HepG2 (cell line): ENCODE data around the gene BCL6. TPM values are rescaled to one million over a fixed set of nuclear protein-coding genes. Genes with fewer than 3 reads are reported as not detected.

Experiments
- BATF2 ChIP-seq: sonication (generic); formaldehyde crosslinking; IDR thresholded peaks from 2 replicates; pipeline ENCODE4 v1.8.0; 2022; ENCODE audit warnings: mild to moderate bottlenecking, missing genetic modification reagents, moderate library complexity
- GATAD2A ChIP-seq: IDR thresholded peaks from 2 replicates; pipeline ENCODE4 v1.6.1; 2016
- GPN1 ChIP-seq: sonication (generic); formaldehyde crosslinking; IDR thresholded peaks from 2 replicates; pipeline ENCODE4 v1.5.1; 2020; ENCODE audit warnings: missing genetic modification reagents, borderline replicate concordance
- KDM2A ChIP-seq: sonication (generic); formaldehyde crosslinking; IDR thresholded peaks from 2 replicates; pipeline ENCODE4 v1.4.0; 2020; ENCODE audit warnings: low read depth, missing genetic modification reagents, borderline replicate concordance
- KIAA2018 ChIP-seq: sonication (generic); formaldehyde crosslinking; IDR thresholded peaks from 2 replicates; pipeline ENCODE4 v1.5.0; 2020; ENCODE audit warnings: mild to moderate bottlenecking, missing genetic modification reagents, borderline replicate concordance
- PAXIP1 ChIP-seq: sonication (generic); formaldehyde crosslinking; conservative IDR thresholded peaks from 2 replicates; pipeline ENCODE4 v1.4.0; 2020; ENCODE audit warnings: mild to moderate bottlenecking, missing genetic modification reagents, moderate library complexity
- RBM39 ChIP-seq: fragments of 200-400 bp; formaldehyde crosslinking; IDR thresholded peaks from one replicate; pipeline ENCODE4 v1.6.1; 2018; ENCODE audit warnings: antibody characterized with exemption, mild to moderate bottlenecking, low read depth, low read length; ENCODE audit not compliant: poor library complexity, severe bottlenecking
- SOX6 ChIP-seq, 2 experiments: fragments of 450-650 bp in 1 of 2; sonication (generic) in 1 of 2; formaldehyde crosslinking in 1 of 2; IDR thresholded peaks; 2 replicates each; pipeline versions ENCODE4 v1.4.0 to v1.6.1; 2017 to 2020; ENCODE audit warnings: antibody characterized with exemption in 1 of 2, mild to moderate bottlenecking in 1 of 2, missing genetic modification reagents in 1 of 2
- SRSF1 ChIP-seq: fragments of 200-400 bp; formaldehyde crosslinking; optimal IDR thresholded peaks from 2 replicates; pipeline ENCODE3; 2017; ENCODE audit warnings: mild to moderate bottlenecking, low read depth, low read length, moderate library complexity
- SRY ChIP-seq: sonication (generic); formaldehyde crosslinking; IDR thresholded peaks from 2 replicates; pipeline ENCODE4 v1.8.0; 2022; ENCODE audit warnings: mild to moderate bottlenecking, missing genetic modification reagents
- XRCC5 ChIP-seq: fragments of 200-400 bp; formaldehyde crosslinking; optimal IDR thresholded peaks from 2 replicates; pipeline ENCODE3; 2017; ENCODE audit warnings: mild to moderate bottlenecking, low read length
- YY1 ChIP-seq: IDR thresholded peaks from 2 replicates; pipeline ENCODE4 v1.6.1; 2011; ENCODE audit warnings: low read length, low read depth, moderate library complexity, mild to moderate bottlenecking; ENCODE audit not compliant: insufficient read depth, insufficient replicate concordance
- ZNF230 ChIP-seq: sonication (generic); formaldehyde crosslinking; IDR thresholded peaks from 2 replicates; pipeline ENCODE4 v1.4.0; 2020; ENCODE audit warnings: mild to moderate bottlenecking, missing genetic modification reagents
- ZNF34 ChIP-seq: sonication (generic); formaldehyde crosslinking; IDR thresholded peaks from 2 replicates; pipeline ENCODE4 v1.4.0; 2020; ENCODE audit warnings: mild to moderate bottlenecking, missing genetic modification reagents, borderline replicate concordance
- ZNF614 ChIP-seq: IDR thresholded peaks from 2 replicates; pipeline ENCODE4 v1.6.1; 2018; ENCODE audit warnings: missing biosample characterization, missing genetic modification reagents, inconsistent platforms, borderline replicate concordance
- polyA plus RNA-seq, 8 experiments: library from polyadenylated mRNA; depleted of rRNA in 3 of 8; stranded (reverse) in 7 of 8; unstranded in 1 of 8; fragments of >200 nt; fragmentation: Illumina TruSeq in 4 of 8; extraction: Trizol in 4 of 8; gene quantifications; 2 replicates each; pipeline versions ENCODE4 v1.2.1 to v1.2.3, GENCODE V29; 2011 to 2016; ENCODE audit warnings: low read depth in 4 of 8, missing spikeins in 1 of 8, mixed read lengths in 1 of 8; ENCODE audit not compliant: insufficient read depth in 1 of 8
- total RNA-seq, 5 experiments: library from RNA; depleted of rRNA; stranded (reverse); fragments of >200 nt; fragmentation: Illumina TruSeq; extraction: Trizol; gene quantifications; 2 replicates each; pipeline ENCODE4 v1.2.3, GENCODE V29; 2016; ENCODE audit warnings: low read depth in 1 of 5

The BCL6 gene
- total and polyA plus RNA-seq, 2 of the 13 experiments (the other 11 are each of a cell fraction or from before 2014, with no cell fraction given) = 21.2 to 53.7 TPM

- TF ChIP-seq PAXIP1 (CRISPR knock-in tag) = 0 out of 2 replicates have a peak, but pooled peaks have one; percentile 14
- TF ChIP-seq ZNF614 = no peak
- TF ChIP-seq SRSF1 = peak; percentile 42
- no peak for TF ChIP-seq KIAA2018 (CRISPR knock-in tag)
- no peak for TF ChIP-seq ZNF34 (CRISPR knock-in tag)
- TF ChIP-seq KDM2A (CRISPR knock-in tag) = peak; percentile 86; the same call in 1 of the 2 replicates
- 0 out of 2 replicates have a peak, but pooled peaks have one; percentile 16 for TF ChIP-seq BATF2 (CRISPR knock-in tag)
- no peak for TF ChIP-seq SOX6 (IDR thresholded peaks at IDR 0.05)
- 0 out of 2 replicates have a peak, but pooled peaks have one; percentile 18 for TF ChIP-seq SOX6 (CRISPR knock-in tag; IDR thresholded peaks at IDR 0.05)
- TF ChIP-seq ZNF230 (CRISPR knock-in tag) = no peak
- peak; percentile 63 for TF ChIP-seq YY1
- no peak for TF ChIP-seq SRY (CRISPR knock-in tag)
- peak; percentile 44 for TF ChIP-seq RBM39
- peak; percentile 61 for TF ChIP-seq GATAD2A
- no peak for TF ChIP-seq GPN1 (CRISPR knock-in tag)
- peak; percentile 75 for TF ChIP-seq XRCC5
Measured at GRCh38 chr3:187740421-187741399, 4.6 kb downstream of the BCL6 start (continued).
